B cell (primary cell): ENCODE measurements around the gene PTPN5. TPM values are rescaled to one million over a fixed set of nuclear protein-coding genes. Genes with fewer than 3 reads are reported as not detected.

Source experiments
- ATAC-seq: fragments of 200-7000 bp; cut with Tn5 transposase; one replicate; pipeline ENCODE4 v1.10.0; 2021; ENCODE audit warnings: low read depth, mild to moderate bottlenecking, moderate number of reproducible peaks, moderate library complexity
- CTCF ChIA-PET: fragments of 350-600 bp; sonication (Branson Sonifier 250); formaldehyde crosslinking; loops from one replicate; lab custom pipeline; 2021; ENCODE audit warnings: antibody characterized with exemption, inconsistent platforms; lab: Charles Lee
- POLR2A ChIA-PET: fragments of 350-600 bp; sonication (Branson Sonifier 250); formaldehyde crosslinking; loops from one replicate; lab custom pipeline; 2021; ENCODE audit warnings: antibody characterized with exemption; lab: Charles Lee
- DNase-seq: peaks from one replicate; pipeline ENCODE4 v3.0.0; 2013
- H2AFZ ChIP-seq: 2 replicates; pipeline ENCODE4 v1.6.1; 2012; ENCODE audit warnings: mild to moderate bottlenecking, low read depth, low read length; ENCODE audit not compliant: insufficient read depth, poor library complexity, severe bottlenecking
- H3K27ac ChIP-seq, 2 donors: 1 replicate in 1 of 2; 2 replicates in 1 of 2; pipeline ENCODE4 v1.5.1; 2012 to 2013; ENCODE audit warnings: low read length in 2 of 2, mild to moderate bottlenecking in 2 of 2, moderate library complexity in 1 of 2
- H3K27me3 ChIP-seq, 4 experiments: fragments of 200-600 bp in 1 of 4; sonication (generic) in 1 of 4; replicated peaks in 1 of 4; 1 replicate in 2 of 4; 2 replicates in 2 of 4; pipeline versions ENCODE4 v1.6.1 to v1.7.0; 2013 to 2016; ENCODE audit warnings: low read length in 3 of 4, mild to moderate bottlenecking in 2 of 4, mixed read lengths in 1 of 4, moderate library complexity in 1 of 4; ENCODE audit not compliant: insufficient read depth in 4 of 4, control insufficient read depth in 3 of 4; ENCODE audit errors: control extremely low read depth in 1 of 4
- H3K36me3 ChIP-seq, 2 experiments: replicated peaks in 1 of 2; 1 replicate in 1 of 2; 2 replicates in 1 of 2; pipeline versions ENCODE4 v1.6.1 to v1.7.1; 2013; ENCODE audit warnings: low read length in 1 of 2; ENCODE audit not compliant: insufficient read depth in 2 of 2, control insufficient read depth in 1 of 2; ENCODE audit errors: control extremely low read depth in 1 of 2, extremely low read depth in 1 of 2
- H3K4me1 ChIP-seq, 2 donors: fragments of 200-600 bp in 1 of 2; sonication (generic) in 1 of 2; 1 replicate in 1 of 2; 2 replicates in 1 of 2; pipeline versions ENCODE4 v1.5.1 to v1.6.1; 2013 to 2017; ENCODE audit warnings: low read length in 2 of 2; ENCODE audit not compliant: control insufficient read depth in 2 of 2, insufficient read depth in 2 of 2
- H3K4me2 ChIP-seq: replicated peaks from 2 replicates; pipeline ENCODE3; 2012; ENCODE audit warnings: mild to moderate bottlenecking, low read depth, low read length; ENCODE audit not compliant: poor library complexity, severe bottlenecking
- H3K4me3 ChIP-seq, 5 experiments: fragments of 200-600 bp in 1 of 5; sonication (generic) in 1 of 5; 1 replicate in 3 of 5; 2 replicates in 2 of 5; pipeline versions ENCODE4 v1.5.1 to v1.7.0; 2011 to 2016; ENCODE audit warnings: low read length in 4 of 5, mild to moderate bottlenecking in 4 of 5, low read depth in 2 of 5, control low read depth in 1 of 5, moderate library complexity in 1 of 5; ENCODE audit not compliant: insufficient read depth in 1 of 5; ENCODE audit errors: control extremely low read depth in 1 of 5, extremely low read depth in 1 of 5
- H3K79me2 ChIP-seq: fragments of 200-600 bp; sonication (generic); one replicate; pipeline ENCODE4 v1.6.0; 2016; ENCODE audit warnings: low read length; ENCODE audit not compliant: control insufficient read depth, insufficient read depth
- H3K9ac ChIP-seq: fragments of 200-600 bp; sonication (generic); 2 replicates; pipeline ENCODE4 v1.6.1; 2017; ENCODE audit warnings: mild to moderate bottlenecking, low read length, moderate library complexity
- H3K9me3 ChIP-seq, 3 donors: one replicate each; pipeline versions ENCODE4 v1.6.1 to v1.7.1; 2013; ENCODE audit warnings: low read length in 2 of 3; ENCODE audit not compliant: control insufficient read depth in 2 of 3, insufficient read depth in 1 of 3; ENCODE audit errors: control extremely low read depth in 1 of 3
- H4K20me1 ChIP-seq: 2 replicates; pipeline ENCODE4 v1.6.0; 2012; ENCODE audit warnings: mild to moderate bottlenecking, low read length; ENCODE audit not compliant: insufficient read depth, control insufficient read depth, poor library complexity, severe bottlenecking
- H3K27ac Mint-ChIP-seq: one replicate; pipeline ENCODE4 v1.8.0; 2021; ENCODE audit warnings: mixed read lengths
- H3K27me3 Mint-ChIP-seq: one replicate; pipeline ENCODE4 v1.8.0; 2021; ENCODE audit warnings: mixed read lengths
- H3K4me1 Mint-ChIP-seq: one replicate; pipeline ENCODE4 v1.8.0; 2021; ENCODE audit warnings: mixed read lengths
- H3K4me3 Mint-ChIP-seq: one replicate; pipeline ENCODE4 v1.8.0; 2021; ENCODE audit warnings: mixed read lengths
- H3K9me3 Mint-ChIP-seq: one replicate; pipeline ENCODE4 v1.8.0; 2022; ENCODE audit warnings: mixed read lengths; ENCODE audit not compliant: insufficient read depth
- EZH2 ChIP-seq: IDR thresholded peaks from 2 replicates; pipeline ENCODE4 v1.6.1; 2012; ENCODE audit warnings: borderline replicate concordance, low read depth, mild to moderate bottlenecking, moderate library complexity, low read length; ENCODE audit not compliant: insufficient read depth, poor library complexity, severe bottlenecking
- WGBS: methylation state at CpG from one replicate; pipeline ENCODE4 v1.1.5; 2013; ENCODE audit warnings: missing lambda C conversion rate; ENCODE audit not compliant: insufficient coverage; 5-methylcytosine and 5-hydroxymethylcytosine counted together
- intact Hi-C: fragments of 100-400 bp; cut with micrococcal nuclease; formaldehyde crosslinking; loops from one replicate; pipeline ENCODE4 v1.10.0; 2022
- polyA plus RNA-seq: library from polyadenylated mRNA; depleted of rRNA; stranded (reverse); fragments of >200 nt; gene quantifications from 2 replicates; pipeline ENCODE4 v1.2.3, GENCODE V29; 2012
- total RNA-seq, 2 donors: library from RNA; stranded (reverse); fragments of 120-200 nt in 1 of 2; gene quantifications; 1 replicate in 1 of 2; 2 replicates in 1 of 2; pipeline versions ENCODE4 v1.2.3 to v1.2.4, GENCODE V29; 2013 to 2022
- TF ChIP-seq, protein P1 (sequence below): fragments of 200-600 bp; IDR thresholded peaks from one replicate; pipeline ENCODE4 v1.8.0; 2022; ENCODE audit warnings: antibody characterized with exemption, mild to moderate bottlenecking

Gene PTPN5
- total and polyA plus RNA-seq, 2 donors (not counting 1 experiment from before 2014, with no cell fraction given) = not detected

- no peak overlapping the region for H3K9ac ChIP-seq
- no peak for DNase-seq
- POLR2A ChIA-PET = no interaction called here
- H3K79me2 ChIP-seq = no peaks in the 10 kb centered on the region
- H3K27me3 Mint-ChIP-seq = peaks cover 20% of the 10 kb centered on the region
- H2AFZ ChIP-seq = no peak overlapping the region
- no peaks in the 10 kb centered on the region for H3K4me1 ChIP-seq
- no peaks in the 10 kb centered on the region for H3K9me3 Mint-ChIP-seq
- no peak overlapping the region for H3K4me2 ChIP-seq
- TF ChIP-seq EZH2 = no peak
- TF ChIP-seq, protein P1, sequence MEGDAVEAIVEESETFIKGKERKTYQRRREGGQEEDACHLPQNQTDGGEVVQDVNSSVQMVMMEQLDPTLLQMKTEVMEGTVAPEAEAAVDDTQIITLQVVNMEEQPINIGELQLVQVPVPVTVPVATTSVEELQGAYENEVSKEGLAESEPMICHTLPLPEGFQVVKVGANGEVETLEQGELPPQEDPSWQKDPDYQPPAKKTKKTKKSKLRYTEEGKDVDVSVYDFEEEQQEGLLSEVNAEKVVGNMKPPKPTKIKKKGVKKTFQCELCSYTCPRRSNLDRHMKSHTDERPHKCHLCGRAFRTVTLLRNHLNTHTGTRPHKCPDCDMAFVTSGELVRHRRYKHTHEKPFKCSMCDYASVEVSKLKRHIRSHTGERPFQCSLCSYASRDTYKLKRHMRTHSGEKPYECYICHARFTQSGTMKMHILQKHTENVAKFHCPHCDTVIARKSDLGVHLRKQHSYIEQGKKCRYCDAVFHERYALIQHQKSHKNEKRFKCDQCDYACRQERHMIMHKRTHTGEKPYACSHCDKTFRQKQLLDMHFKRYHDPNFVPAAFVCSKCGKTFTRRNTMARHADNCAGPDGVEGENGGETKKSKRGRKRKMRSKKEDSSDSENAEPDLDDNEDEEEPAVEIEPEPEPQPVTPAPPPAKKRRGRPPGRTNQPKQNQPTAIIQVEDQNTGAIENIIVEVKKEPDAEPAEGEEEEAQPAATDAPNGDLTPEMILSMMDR = no peak
- H3K4me1 Mint-ChIP-seq = no peaks in the 10 kb centered on the region
- no peaks in the 10 kb centered on the region for H3K36me3 ChIP-seq
- peaks cover 0 to 6% (median 0%) of the 10 kb centered on the region in 4 experiments for H3K27me3 ChIP-seq
- H4K20me1 ChIP-seq = no peaks in the 10 kb centered on the region
- 92% methylated on average over 25 of the region's 26 CpGs for WGBS
- H3K4me3 ChIP-seq = no peak overlapping the region
- H3K4me3 Mint-ChIP-seq = no peak overlapping the region
- no peak overlapping the region for H3K27ac Mint-ChIP-seq
- CTCF ChIA-PET = interaction anchor here (0.9 to 2.6 kb wide), 4 partner anchors 8 to 608 kb away, joined by 3 to 12 read pairs (median 9); partner anchors contain the start of gene SAAL1
- ATAC-seq = no peak
- H3K27ac ChIP-seq = no peak overlapping the region
- no peaks in the 10 kb centered on the region for H3K9me3 ChIP-seq
- intact Hi-C loops = no loop called here
Measured at GRCh38 chr11:18713646-18714442, 77.8 kb downstream of the PTPN5 start.

GRCh38 chr11:18710545-18710944 lies 81.1 kb downstream of the PTPN5 start:
- no peak overlapping the region for H2AFZ ChIP-seq
- CTCF ChIA-PET = no interaction called here
- TF ChIP-seq, protein P1 = no peak
- no peak for TF ChIP-seq EZH2
- H3K27me3 ChIP-seq = peaks cover 0 to 11% (median 0%) of the 10 kb centered on the region in 4 experiments
- H3K9ac ChIP-seq = no peak overlapping the region
- H4K20me1 ChIP-seq = no peaks in the 10 kb centered on the region
- no peak for DNase-seq
- POLR2A ChIA-PET = no interaction called here
- H3K36me3 ChIP-seq = no peaks in the 10 kb centered on the region
- intact Hi-C loops = no loop called here
- no peaks in the 10 kb centered on the region for H3K79me2 ChIP-seq
- WGBS = 76% methylated on average over 5 of the region's 5 CpGs
- Mint-ChIP-seq H3K27me3 (peaks cover 14% of the 10 kb centered on the region), H3K4me1 (peaks cover 15% of the 10 kb centered on the region), H3K27ac (no peak overlapping the region), H3K4me3 (no peak overlapping the region), H3K9me3 (no peaks in the 10 kb centered on the region)
- peaks cover 12 to 15% of the 10 kb centered on the region in 2 donors for H3K4me1 ChIP-seq
- H3K4me2 ChIP-seq = no peak overlapping the region
- no peak for ATAC-seq
- H3K9me3 ChIP-seq = peaks cover 0 to 3% (median 0%) of the 10 kb centered on the region in 3 donors
- H3K27ac ChIP-seq = no peak overlapping the region
- no peak overlapping the region for H3K4me3 ChIP-seq
